ENCODE measurements around the gene CRHR2. TPM values are rescaled to one million over a fixed set of nuclear protein-coding genes. Genes with fewer than 3 reads are reported as not detected.

CRHR2 gene
- total and polyA plus RNA-seq, 5 donors, result 0.45 to 0.46 TPM; not detected in 3

GRCh38 chr7:30662431-30662939 is 19.8 kb downstream of the CRHR2 start:
- intact Hi-C loops (cut with DNase I), result no loop called here
- ATAC-seq, result no peak
- no peak overlapping the region for H3K4me3 ChIP-seq (ENCODE audit: low read length)
- no peaks in the 10 kb centered on the region for H3K9me3 ChIP-seq (ENCODE audit: control insufficient read depth, low read length)
- no peak overlapping the region for H3K27ac ChIP-seq (ENCODE audit: low read length)
- H3K27me3 ChIP-seq (ENCODE audit: control insufficient read depth, insufficient read depth), result no peaks in the 10 kb centered on the region
- H3K4me1 ChIP-seq (ENCODE audit: control insufficient read depth, insufficient read depth, low read length), result no peaks in the 10 kb centered on the region
- DNase-seq, result no peak
- WGBS, result 87% methylated on average over 9 of the region's 9 CpGs

- H3K27ac ChIP-seq (ENCODE audit: low read length), result no peak overlapping the region
Measured at GRCh38 chr7:30661926-30662325, 20.3 kb downstream of the CRHR2 start.

DNA sequence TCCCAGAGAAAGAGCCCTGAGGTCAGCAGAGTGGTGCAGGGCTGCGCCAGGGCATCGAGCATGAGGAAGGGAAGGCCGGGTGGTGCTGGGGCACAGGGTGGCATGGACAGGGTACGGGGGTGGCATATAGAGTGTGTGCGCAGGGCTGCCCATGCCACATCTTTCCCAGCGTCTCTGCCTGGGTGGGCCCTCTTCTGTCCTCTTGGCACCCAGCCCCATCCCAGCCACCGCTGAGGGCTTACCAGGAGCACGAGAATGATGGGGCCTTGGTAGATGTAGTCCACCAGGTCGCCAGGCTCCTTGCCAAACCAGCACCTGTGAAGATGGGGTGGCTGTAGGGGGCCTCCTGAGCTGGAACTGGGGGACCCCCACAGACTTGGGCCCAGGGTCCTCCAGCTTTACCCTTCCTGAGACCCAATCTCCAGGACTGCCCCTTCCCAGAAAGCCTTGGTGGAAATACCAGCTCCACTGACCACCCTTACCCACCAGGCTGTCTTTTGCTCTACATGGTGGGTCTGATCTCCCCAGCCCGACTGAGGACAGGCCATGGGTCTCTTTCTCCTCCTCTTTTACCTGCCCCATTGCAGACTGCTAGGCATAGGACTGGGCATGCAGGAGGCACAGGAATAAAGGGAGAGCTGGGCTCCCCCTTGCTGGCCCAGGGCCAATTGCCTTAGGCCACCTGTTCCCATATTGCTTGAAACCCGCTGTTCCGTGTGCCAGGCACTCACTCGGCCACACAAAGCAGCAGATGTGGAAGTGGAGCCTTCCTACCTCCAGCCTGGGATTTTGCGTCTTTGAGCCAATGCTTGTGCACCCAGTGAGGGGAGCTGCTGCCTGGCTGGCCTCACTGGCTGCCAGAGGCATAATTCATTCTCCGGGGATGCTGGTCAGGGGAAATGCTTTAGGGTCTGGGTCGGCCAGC is 21.7 kb downstream of the CRHR2 start:
- Histone ChIP-seq H3K27ac (ENCODE audit: low read length) (no peak overlapping the region), H3K27me3 (ENCODE audit: control insufficient read depth, insufficient read depth) (no peaks in the 10 kb centered on the region), H3K4me3 (ENCODE audit: low read length) (no peak overlapping the region), H3K4me1 (ENCODE audit: control insufficient read depth, insufficient read depth, low read length) (no peaks in the 10 kb centered on the region), H3K9me3 (ENCODE audit: control insufficient read depth, low read length) (no peaks in the 10 kb centered on the region)
- DNase-seq (no peak), ATAC-seq (no peak)
- 81% methylated on average over 16 of the region's 16 CpGs for WGBS
- intact Hi-C loops (cut with DNase I), result no loop called here

More at GRCh38 chr7:30661926-30662325, 20.3 kb downstream of the CRHR2 start:
- DNase-seq (no peak), ATAC-seq (no peak)
- no peaks in the 10 kb centered on the region for H3K9me3 ChIP-seq (ENCODE audit: control insufficient read depth, low read length)
- H3K4me1 ChIP-seq (ENCODE audit: control insufficient read depth, insufficient read depth, low read length), result no peaks in the 10 kb centered on the region
- intact Hi-C loops (cut with DNase I), result no loop called here
- H3K4me3 ChIP-seq (ENCODE audit: low read length), result no peak overlapping the region
- no peaks in the 10 kb centered on the region for H3K27me3 ChIP-seq (ENCODE audit: control insufficient read depth, insufficient read depth)
- 87% methylated on average over 6 of the region's 6 CpGs for WGBS

DNA sequence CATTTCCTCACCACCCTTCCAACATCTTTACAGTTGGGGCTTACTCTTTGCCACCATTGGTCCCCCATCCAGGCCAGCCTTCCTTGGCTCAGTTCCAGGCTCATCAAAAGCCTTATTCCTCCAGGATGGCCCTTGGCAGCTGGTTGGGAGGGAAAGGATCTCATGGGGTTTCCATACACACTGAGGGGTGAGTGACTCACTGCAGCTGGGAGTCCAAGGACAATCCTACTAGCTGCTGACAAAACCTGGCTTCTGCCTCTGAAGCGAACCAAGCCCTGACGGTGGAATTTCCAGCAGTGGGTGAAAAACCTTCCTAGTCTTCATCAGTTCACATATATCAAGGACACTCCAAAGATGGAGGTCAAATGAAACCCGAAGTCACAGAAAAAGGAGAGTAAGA is 22.9 kb downstream of the CRHR2 start:
- WGBS, result 77% methylated on average over 3 of the region's 3 CpGs
- intact Hi-C loops (cut with DNase I), result no loop called here
- H3K4me3 ChIP-seq (ENCODE audit: low read length), result no peak overlapping the region
- DNase-seq (no peak), ATAC-seq (no peak)
- no peak overlapping the region for H3K27ac ChIP-seq (ENCODE audit: low read length)
- no peaks in the 10 kb centered on the region for H3K9me3 ChIP-seq (ENCODE audit: control insufficient read depth, low read length)
- no peaks in the 10 kb centered on the region for H3K27me3 ChIP-seq (ENCODE audit: control insufficient read depth, insufficient read depth)
- no peaks in the 10 kb centered on the region for H3K4me1 ChIP-seq (ENCODE audit: control insufficient read depth, insufficient read depth, low read length)

- DNase-seq (no peak), ATAC-seq (no peak)
- intact Hi-C loops (cut with DNase I), result no loop called here
- no peak overlapping the region for H3K27ac ChIP-seq (ENCODE audit: low read length)
- H3K27me3 ChIP-seq (ENCODE audit: control insufficient read depth, insufficient read depth), result no peaks in the 10 kb centered on the region
- H3K4me3 ChIP-seq (ENCODE audit: low read length), result no peak overlapping the region
- 72% methylated on average over 3 of the region's 3 CpGs for WGBS
- no peaks in the 10 kb centered on the region for H3K9me3 ChIP-seq (ENCODE audit: control insufficient read depth, low read length)
- no peaks in the 10 kb centered on the region for H3K4me1 ChIP-seq (ENCODE audit: control insufficient read depth, insufficient read depth, low read length)
Measured at GRCh38 chr7:30658479-30659074, 23.7 kb downstream of the CRHR2 start.

DNA sequence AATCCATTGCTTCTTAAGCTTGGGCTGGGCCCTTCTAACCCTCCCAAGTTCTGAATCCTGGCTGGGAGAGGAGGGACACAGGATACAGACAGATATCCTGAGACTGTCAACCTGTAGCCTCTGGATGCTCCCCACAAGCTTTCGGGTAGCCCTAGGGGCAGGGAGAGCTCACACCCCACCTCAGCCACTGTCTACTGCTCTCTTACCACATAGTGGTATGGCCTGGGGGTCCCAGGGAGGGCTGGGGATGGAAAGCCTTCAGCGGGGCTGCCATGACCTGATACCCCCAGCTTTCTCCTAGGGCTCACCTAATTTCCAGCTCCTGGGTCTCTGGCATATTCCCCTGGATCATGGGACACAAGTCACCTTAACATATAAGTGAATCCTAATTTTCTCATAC is 25.1 kb downstream of the CRHR2 start:
- ATAC-seq (no peak), DNase-seq (no peak)
- no peak overlapping the region for H3K4me3 ChIP-seq (ENCODE audit: low read length)
- no peaks in the 10 kb centered on the region for H3K27me3 ChIP-seq (ENCODE audit: control insufficient read depth, insufficient read depth)
- no peak overlapping the region for H3K27ac ChIP-seq (ENCODE audit: low read length)
- no peaks in the 10 kb centered on the region for H3K9me3 ChIP-seq (ENCODE audit: control insufficient read depth, low read length)
- H3K4me1 ChIP-seq (ENCODE audit: control insufficient read depth, insufficient read depth, low read length), result no peaks in the 10 kb centered on the region
- WGBS, result 93% methylated on average over 2 of the region's 2 CpGs
- intact Hi-C loops (cut with DNase I), result no loop called here

GRCh38 chr7:30656006-30656957 is 26.0 kb downstream of the CRHR2 start:
- intact Hi-C loops (cut with DNase I), result no loop called here
- Histone ChIP-seq H3K4me1 (ENCODE audit: control insufficient read depth, insufficient read depth, low read length) (no peaks in the 10 kb centered on the region), H3K9me3 (ENCODE audit: control insufficient read depth, low read length) (no peaks in the 10 kb centered on the region), H3K27me3 (ENCODE audit: control insufficient read depth, insufficient read depth) (no peaks in the 10 kb centered on the region), H3K4me3 (ENCODE audit: low read length) (no peak overlapping the region), H3K27ac (ENCODE audit: low read length) (no peak overlapping the region)
- WGBS, result 85% methylated on average over 21 of the region's 21 CpGs
- DNase-seq (no peak), ATAC-seq (no peak)

DNA sequence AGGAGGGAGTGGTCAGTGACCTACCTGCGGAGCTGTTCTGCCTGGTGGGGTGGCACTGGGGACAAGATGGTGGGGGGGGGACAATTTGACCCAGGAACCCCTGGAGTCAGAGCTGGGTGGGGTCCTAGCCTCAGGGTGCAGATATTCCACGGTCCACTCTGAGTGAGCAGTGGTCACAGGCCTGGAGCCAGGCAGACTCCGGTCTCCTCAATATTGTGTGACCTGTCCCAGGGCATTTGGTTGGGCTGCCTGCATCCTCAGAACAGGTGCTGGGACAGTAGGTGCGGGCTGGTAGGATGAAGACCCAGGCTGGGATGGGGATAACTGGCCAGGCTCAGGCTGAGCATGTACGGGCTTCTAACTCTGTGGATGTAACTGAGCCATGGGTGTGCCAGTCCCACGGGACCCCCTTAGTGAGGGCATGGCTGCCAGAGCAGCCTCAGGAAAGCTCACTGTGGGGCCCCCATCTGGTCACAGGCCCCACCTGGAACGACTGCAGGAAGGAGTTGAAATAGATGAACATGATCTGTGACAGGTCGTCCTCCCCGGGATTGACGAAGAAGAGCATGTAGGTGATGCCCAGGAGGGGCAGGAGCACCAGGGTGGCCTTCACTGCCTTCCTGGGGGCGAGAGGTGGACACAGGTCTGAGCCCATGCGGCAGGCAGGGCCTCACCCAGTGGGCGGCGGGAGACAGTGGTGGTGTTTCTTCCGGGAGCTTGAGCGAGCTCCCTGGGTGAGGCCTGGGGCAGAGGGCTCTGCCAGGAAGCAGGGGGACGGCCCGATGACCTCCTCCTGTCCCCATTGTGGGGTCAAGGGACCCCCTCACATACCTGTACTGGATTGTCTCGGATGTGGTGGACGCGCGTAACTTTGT is 26.9 kb downstream of the CRHR2 start:
- Histone ChIP-seq H3K4me1 (ENCODE audit: control insufficient read depth, insufficient read depth, low read length) (no peaks in the 10 kb centered on the region), H3K9me3 (ENCODE audit: control insufficient read depth, low read length) (no peaks in the 10 kb centered on the region), H3K4me3 (ENCODE audit: low read length) (no peak overlapping the region), H3K27ac (ENCODE audit: low read length) (no peak overlapping the region), H3K27me3 (ENCODE audit: control insufficient read depth, insufficient read depth) (no peaks in the 10 kb centered on the region)
- intact Hi-C loops (cut with DNase I), result no loop called here
- ATAC-seq, result no peak
- no peak for DNase-seq
- 89% methylated on average over 22 of the region's 22 CpGs for WGBS

- H3K4me1 ChIP-seq (ENCODE audit: control insufficient read depth, insufficient read depth, low read length), result no peaks in the 10 kb centered on the region
- H3K9me3 ChIP-seq (ENCODE audit: control insufficient read depth, low read length), result no peaks in the 10 kb centered on the region
- 90% methylated on average over 15 of the region's 15 CpGs for WGBS
- no peak overlapping the region for H3K27ac ChIP-seq (ENCODE audit: low read length)
- no peaks in the 10 kb centered on the region for H3K27me3 ChIP-seq (ENCODE audit: control insufficient read depth, insufficient read depth)
- DNase-seq (no peak), ATAC-seq (no peak)
- intact Hi-C loops (cut with DNase I), result no loop called here
- no peak overlapping the region for H3K4me3 ChIP-seq (ENCODE audit: low read length)
Measured at GRCh38 chr7:30654296-30655090, 27.8 kb downstream of the CRHR2 start.
